CD4-positive, CD25-positive, alpha-beta regulatory T cell (primary cell): ENCODE measurements around the gene NPB. TPM values are rescaled to one million over a fixed set of nuclear protein-coding genes. Genes with fewer than 3 reads are reported as not detected.
A peak's percentile ranks its signal among the peaks of the same experiment; 100 is the strongest.

Source experiments
- ATAC-seq, 2 donors: fragments of 150-1000 bp; cut with Tn5 transposase; one replicate each; pipeline ENCODE4 v1.10.0; 2021; ENCODE audit warnings: low read depth in 2 of 2, moderate number of reproducible peaks in 2 of 2, moderate library complexity in 1 of 2
- DNase-seq, 3 donors: peaks; one replicate each; pipeline versions ENCODE4 v3.0.0 to v3.0.0-alpha.2; 2012 to 2022; ENCODE audit warnings: mixed read lengths in 1 of 3
- H3K27ac ChIP-seq: one replicate; pipeline ENCODE4 v1.7.0; 2013; ENCODE audit warnings: mild to moderate bottlenecking, low read length; ENCODE audit not compliant: insufficient read depth, poor library complexity, severe bottlenecking
- H3K27me3 ChIP-seq: one replicate; pipeline ENCODE4 v1.7.0; 2013; ENCODE audit warnings: low read length; ENCODE audit not compliant: control insufficient read depth, insufficient read depth
- H3K36me3 ChIP-seq: one replicate; pipeline ENCODE4 v1.7.0; 2013; ENCODE audit warnings: mild to moderate bottlenecking, low read length, moderate library complexity; ENCODE audit not compliant: control insufficient read depth, insufficient read depth
- H3K4me1 ChIP-seq: 2 replicates; pipeline ENCODE4 v1.7.0; 2013; ENCODE audit warnings: mild to moderate bottlenecking, low read length; ENCODE audit not compliant: insufficient read depth, control insufficient read depth, poor library complexity, severe bottlenecking
- H3K4me3 ChIP-seq: one replicate; pipeline ENCODE4 v1.7.0; 2013; ENCODE audit warnings: low read depth, mild to moderate bottlenecking, low read length, moderate library complexity
- H3K9me3 ChIP-seq, 2 experiments: 1 replicate in 1 of 2; 2 replicates in 1 of 2; pipeline ENCODE4 v1.7.0; 2013; ENCODE audit warnings: low read length in 2 of 2, mild to moderate bottlenecking in 1 of 2, moderate library complexity in 1 of 2; ENCODE audit not compliant: control insufficient read depth in 2 of 2
- H3K27ac Mint-ChIP-seq, 3 donors: one replicate each; pipeline ENCODE4 v1.8.0; 2020 to 2022; ENCODE audit warnings: mild to moderate bottlenecking in 3 of 3, mixed read lengths in 3 of 3, moderate library complexity in 2 of 3
- H3K27me3 Mint-ChIP-seq: one replicate; pipeline ENCODE4 v1.8.0; 2022; ENCODE audit warnings: mild to moderate bottlenecking, mixed read lengths
- H3K36me3 Mint-ChIP-seq: one replicate; pipeline ENCODE4 v1.8.0; 2020; ENCODE audit warnings: mixed read lengths
- H3K4me1 Mint-ChIP-seq, 4 donors: one replicate each; pipeline ENCODE4 v1.8.0; 2020 to 2022; ENCODE audit warnings: mixed read lengths in 4 of 4, mild to moderate bottlenecking in 1 of 4
- H3K4me3 Mint-ChIP-seq, 4 donors: one replicate each; pipeline ENCODE4 v1.8.0; 2020 to 2022; ENCODE audit warnings: mild to moderate bottlenecking in 4 of 4, mixed read lengths in 4 of 4, moderate library complexity in 3 of 4
- H3K9me3 Mint-ChIP-seq, 7 donors: one replicate each; pipeline ENCODE4 v1.8.0; 2020 to 2022; ENCODE audit warnings: mixed read lengths in 7 of 7, mild to moderate bottlenecking in 3 of 7, moderate library complexity in 2 of 7
- polyA plus RNA-seq, 4 donors: library from polyadenylated mRNA; unstranded; fragments of 300-500 nt; fragmentation: Illumina TruSeq; gene quantifications; one replicate each; pipeline ENCODE4 v1.2.3, GENCODE V29; 2021
- total RNA-seq: library from RNA; stranded (reverse); gene quantifications from one replicate; pipeline ENCODE4 v1.2.3, GENCODE V29; 2022

NPB gene
- total and polyA plus RNA-seq, 5 donors from 2014 or later, result 0.10 TPM; not detected in 4

DNA sequence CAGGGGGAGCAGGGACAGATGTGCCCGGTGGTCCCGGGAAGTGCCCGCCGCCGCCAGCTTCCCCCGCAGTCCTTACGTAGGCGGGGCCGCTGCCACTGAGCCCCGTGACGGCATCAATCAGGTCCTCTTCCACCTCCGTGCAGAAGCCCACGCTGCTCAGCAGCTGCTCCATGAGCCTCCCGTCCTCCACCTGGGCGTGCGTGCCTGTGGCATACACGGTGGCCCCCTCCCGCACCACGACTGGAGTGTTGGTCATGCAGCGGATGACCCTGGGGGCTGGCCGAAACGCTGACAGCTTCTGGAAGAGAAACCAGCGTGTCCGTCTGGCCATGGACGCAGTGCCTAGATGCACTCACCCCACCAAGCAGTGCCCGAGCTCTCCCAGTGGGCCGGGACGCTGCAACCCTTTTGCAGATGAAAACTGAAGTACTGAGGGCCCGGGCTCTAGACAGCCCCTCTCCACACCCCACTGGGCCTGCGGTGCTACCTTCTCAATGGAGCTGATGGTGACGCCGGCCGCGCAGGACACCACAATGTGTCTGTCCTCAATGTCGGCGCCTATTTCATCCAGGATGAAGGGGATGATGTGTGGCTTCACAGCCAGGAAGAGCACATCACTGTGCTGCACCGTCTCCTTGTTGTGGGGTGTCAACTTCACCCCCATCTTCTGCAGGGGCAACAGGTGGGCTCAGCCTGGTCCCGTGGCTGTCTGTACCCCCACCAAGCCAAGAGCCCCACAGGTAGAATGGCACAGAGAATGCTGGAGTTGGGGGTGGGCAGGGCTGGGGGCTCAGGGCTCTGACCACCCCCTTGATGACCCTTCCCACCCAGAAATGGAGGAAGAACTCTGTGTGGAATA is 33.0 kb downstream of the NPB start:
- no peak overlapping the region for H3K27ac Mint-ChIP-seq
- H3K4me1 ChIP-seq, result peaks cover 12% of the 10 kb centered on the region
- no peaks in the 10 kb centered on the region for H3K9me3 ChIP-seq
- no peak overlapping the region for H3K4me3 ChIP-seq
- peaks cover 12% of the 10 kb centered on the region for H3K27me3 Mint-ChIP-seq
- H3K27me3 ChIP-seq, result no peaks in the 10 kb centered on the region
- ATAC-seq, result no peak
- no peak for DNase-seq
- no peak overlapping the region for H3K27ac ChIP-seq
- H3K36me3 ChIP-seq, result no peaks in the 10 kb centered on the region
- H3K4me3 Mint-ChIP-seq, result peak overlapping the region in 1 of 4 donors; percentile 49
- peaks cover 0 to 1% (median 0%) of the 10 kb centered on the region in 7 donors for H3K9me3 Mint-ChIP-seq
- H3K4me1 Mint-ChIP-seq, result peaks cover 0 to 20% (median 0%) of the 10 kb centered on the region in 4 donors
- H3K36me3 Mint-ChIP-seq, result no peaks in the 10 kb centered on the region

DNA sequence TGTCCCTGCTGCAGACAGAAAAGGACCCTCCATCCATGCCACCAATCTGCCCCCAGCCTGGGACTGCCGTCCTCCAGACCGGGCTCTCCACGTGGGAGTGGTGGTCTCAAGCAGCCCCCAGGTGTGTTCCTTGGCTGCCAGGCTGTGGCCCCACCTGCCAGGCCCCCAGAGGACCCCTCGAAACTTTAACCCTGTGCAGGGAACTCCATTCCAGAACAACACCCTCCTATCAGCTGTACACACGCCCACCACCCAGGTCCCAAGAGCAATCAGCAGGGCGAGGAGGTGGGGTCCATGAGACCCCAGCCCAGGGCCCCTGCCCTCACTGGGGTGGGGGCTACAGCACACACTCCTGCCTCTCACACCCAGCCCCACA is 33.7 kb downstream of the NPB start:
- H3K4me1 ChIP-seq, result peaks cover 12% of the 10 kb centered on the region

DNA sequence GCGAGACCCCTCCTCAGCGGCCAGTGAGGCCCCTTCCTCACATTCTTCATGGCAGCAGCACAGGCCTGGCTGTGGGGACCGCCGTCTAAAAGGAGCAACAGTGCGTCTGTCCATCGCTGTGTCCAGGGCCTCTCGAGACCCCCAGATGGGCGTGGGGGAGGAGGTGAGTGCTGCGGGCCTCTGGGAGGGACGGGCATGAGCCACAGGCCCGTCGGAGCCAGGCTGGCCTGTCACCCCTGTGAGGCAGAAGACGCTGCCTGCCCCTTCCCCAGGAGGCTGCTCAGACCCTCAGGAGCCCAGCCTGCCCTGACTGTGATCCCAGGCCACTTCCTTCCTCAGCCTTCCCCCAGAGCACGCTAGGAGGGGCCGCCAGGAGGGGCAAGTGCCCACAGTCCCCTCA is 37.2 kb downstream of the NPB start:
- H3K4me3 ChIP-seq, result no peak overlapping the region
- no peaks in the 10 kb centered on the region for H3K9me3 ChIP-seq
- Mint-ChIP-seq H3K27ac (no peak overlapping the region), H3K4me3 (peak overlapping the region in 1 of 4 donors; percentile 21), H3K4me1 (peaks cover 0 to 20% (median 0%) of the 10 kb centered on the region in 4 donors), H3K9me3 (peaks cover 0 to 1% (median 0%) of the 10 kb centered on the region in 7 donors), H3K36me3 (no peaks in the 10 kb centered on the region), H3K27me3 (peaks cover 7% of the 10 kb centered on the region)
- H3K36me3 ChIP-seq, result no peaks in the 10 kb centered on the region
- H3K27ac ChIP-seq, result no peak overlapping the region
- no peak for ATAC-seq
- no peaks in the 10 kb centered on the region for H3K27me3 ChIP-seq
- H3K4me1 ChIP-seq, result peaks cover 12% of the 10 kb centered on the region
- DNase-seq, result no peak

More for the DNA sequence above, 33.7 kb downstream of the NPB start:
- DNase-seq (no peak), ATAC-seq (no peak)
- H3K9me3 Mint-ChIP-seq, result peaks cover 0 to 3% (median 0%) of the 10 kb centered on the region in 7 donors
- Histone ChIP-seq H3K27me3 (no peaks in the 10 kb centered on the region), H3K9me3 (no peaks in the 10 kb centered on the region), H3K36me3 (no peaks in the 10 kb centered on the region), H3K4me3 (no peak overlapping the region), H3K27ac (no peak overlapping the region)
- peak overlapping the region; percentile 34 to 50 (median 48) for H3K4me3 Mint-ChIP-seq
- peaks cover 0 to 20% (median 0%) of the 10 kb centered on the region in 4 donors for H3K4me1 Mint-ChIP-seq
- H3K27ac Mint-ChIP-seq, result no peak overlapping the region
- H3K27me3 Mint-ChIP-seq, result peaks cover 16% of the 10 kb centered on the region
- no peaks in the 10 kb centered on the region for H3K36me3 Mint-ChIP-seq

DNA sequence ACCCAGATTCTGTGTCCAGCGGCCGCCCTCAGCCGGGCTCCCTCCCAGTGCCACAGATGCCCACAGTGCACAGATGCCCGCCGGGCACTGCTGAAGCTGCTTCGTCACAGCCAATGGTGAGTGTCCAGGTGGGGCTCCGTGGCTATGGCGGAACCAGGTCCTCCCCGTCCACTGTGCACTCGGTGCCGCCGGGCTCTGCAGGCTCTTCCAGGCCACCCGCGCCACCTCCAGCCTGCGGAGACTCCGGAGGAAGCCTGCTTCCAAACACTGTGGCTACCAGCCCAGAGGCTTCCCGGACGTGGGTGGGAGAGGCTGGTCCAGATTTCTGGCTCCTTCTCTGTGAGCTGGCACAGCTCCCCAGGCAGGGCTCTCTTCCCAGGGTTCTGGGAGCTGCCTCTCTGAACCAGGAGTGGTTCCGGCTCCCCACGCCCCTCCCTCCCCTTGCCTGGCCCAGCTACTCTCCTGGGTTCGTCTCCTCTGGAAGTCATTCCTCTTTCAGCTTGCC is 37.9 kb downstream of the NPB start:
- H3K4me1 ChIP-seq, result peaks cover 12% of the 10 kb centered on the region
- H3K9me3 ChIP-seq, result no peaks in the 10 kb centered on the region
- peaks cover 0 to 20% (median 0%) of the 10 kb centered on the region in 4 donors for H3K4me1 Mint-ChIP-seq
- no peak overlapping the region for H3K27ac Mint-ChIP-seq
- H3K36me3 Mint-ChIP-seq, result no peaks in the 10 kb centered on the region
- H3K36me3 ChIP-seq, result no peaks in the 10 kb centered on the region
- H3K27me3 ChIP-seq, result no peaks in the 10 kb centered on the region
- H3K4me3 Mint-ChIP-seq, result peak overlapping the region in 1 of 4 donors; percentile 36
- no peak overlapping the region for H3K4me3 ChIP-seq
- H3K27ac ChIP-seq, result no peak overlapping the region
- DNase-seq (no peak), ATAC-seq (no peak)
- H3K9me3 Mint-ChIP-seq, result peaks cover 0 to 1% (median 0%) of the 10 kb centered on the region in 7 donors
- peaks cover 7% of the 10 kb centered on the region for H3K27me3 Mint-ChIP-seq

DNA sequence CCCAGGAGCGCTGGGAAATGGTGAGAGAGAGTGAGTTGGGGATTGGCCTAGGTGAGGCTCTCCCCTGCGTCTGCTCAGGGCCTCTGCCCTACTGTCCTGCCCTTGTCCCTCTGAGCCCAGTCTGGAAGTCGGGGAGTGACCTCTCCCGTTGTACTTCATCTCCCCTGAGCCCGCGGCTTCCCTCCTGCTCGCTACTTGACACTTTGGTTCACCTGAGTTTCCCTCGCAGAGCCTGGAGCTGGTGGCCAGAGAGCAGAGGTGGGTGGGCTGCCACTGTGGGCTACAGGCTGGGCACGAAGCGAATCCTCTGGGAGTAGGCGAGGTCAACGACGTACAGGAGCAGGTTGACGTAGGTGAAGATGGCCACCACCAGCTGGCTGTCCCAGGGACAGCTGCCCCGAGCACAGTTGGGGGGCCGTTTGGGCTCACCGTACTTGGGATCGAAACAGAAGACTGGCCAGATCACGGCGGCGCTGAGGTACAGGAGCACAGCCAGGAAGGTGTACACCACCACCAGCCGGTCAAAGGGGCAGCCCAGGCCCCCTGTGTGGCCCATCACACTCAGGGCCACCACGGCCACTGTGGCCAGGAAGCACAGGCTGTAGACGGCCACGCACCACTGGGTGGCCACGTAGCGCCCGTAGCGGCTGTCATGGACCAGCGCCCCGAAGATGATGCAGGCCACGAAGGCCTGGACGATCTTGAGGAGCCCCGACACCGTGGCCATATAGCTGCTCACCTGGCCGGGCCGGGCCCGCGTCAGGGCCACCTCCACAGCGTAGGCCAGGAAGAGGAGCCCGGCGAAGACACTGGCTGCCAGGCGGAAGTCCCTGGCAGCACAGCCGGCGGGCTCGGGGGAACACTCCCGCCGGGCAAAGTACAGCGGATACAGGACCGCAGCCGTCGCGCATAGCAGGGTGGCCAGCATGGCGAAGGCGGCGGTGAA is 38.8 kb downstream of the NPB start:
- DNase-seq, result no peak
- Mint-ChIP-seq H3K27me3 (peaks cover 7% of the 10 kb centered on the region), H3K9me3 (peaks cover 0 to 1% (median 0%) of the 10 kb centered on the region in 7 donors), H3K4me1 (peaks cover 0 to 17% (median 0%) of the 10 kb centered on the region in 4 donors), H3K27ac (no peak overlapping the region), H3K36me3 (no peaks in the 10 kb centered on the region), H3K4me3 (peak overlapping the region in 1 of 4 donors; percentile 36)
- Histone ChIP-seq H3K4me3 (no peak overlapping the region), H3K27ac (no peak overlapping the region), H3K36me3 (no peaks in the 10 kb centered on the region), H3K4me1 (peaks cover 12% of the 10 kb centered on the region), H3K9me3 (no peaks in the 10 kb centered on the region), H3K27me3 (no peaks in the 10 kb centered on the region)
- no peak for ATAC-seq

DNA sequence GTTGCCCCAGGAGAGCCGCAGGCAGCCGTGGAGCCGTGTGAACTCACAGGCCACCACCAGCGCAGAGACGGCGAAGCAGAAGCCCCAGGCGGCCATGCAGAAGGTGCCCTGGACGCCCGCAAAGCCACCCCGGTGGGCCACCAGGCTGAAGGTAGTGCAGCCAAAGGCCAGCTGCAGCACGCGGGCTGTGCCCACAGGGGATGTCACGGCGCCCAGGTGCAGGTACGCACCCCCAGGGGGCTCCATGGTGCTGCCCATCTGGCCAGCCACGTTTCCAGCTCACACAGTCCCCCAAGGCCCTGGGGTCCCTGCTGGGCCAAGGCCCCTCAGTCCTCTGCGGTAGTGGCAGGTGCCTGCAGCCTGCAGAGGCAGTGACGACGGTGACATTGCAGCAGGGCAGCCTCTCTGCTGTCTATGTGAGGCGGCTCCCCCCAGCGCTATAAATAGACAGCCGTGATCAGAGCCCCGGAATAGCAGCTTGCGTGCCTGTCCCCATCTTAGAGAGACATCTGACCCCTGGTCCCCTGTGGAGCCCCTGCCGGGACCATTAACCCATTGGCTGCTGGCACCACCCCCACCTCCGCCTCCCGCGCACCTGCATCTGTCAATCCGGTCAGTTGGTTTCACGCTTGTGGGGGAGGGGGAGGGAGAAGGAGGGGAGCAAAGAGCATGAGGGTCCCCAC is 39.6 kb downstream of the NPB start:
- DNase-seq (no peak), ATAC-seq (no peak)
- Histone ChIP-seq H3K4me1 (peaks cover 10% of the 10 kb centered on the region), H3K27me3 (no peaks in the 10 kb centered on the region), H3K4me3 (no peak overlapping the region), H3K9me3 (no peaks in the 10 kb centered on the region), H3K36me3 (no peaks in the 10 kb centered on the region), H3K27ac (no peak overlapping the region)
- Mint-ChIP-seq H3K27ac (no peak overlapping the region), H3K27me3 (peaks cover 7% of the 10 kb centered on the region), H3K4me1 (peaks cover 0 to 11% (median 0%) of the 10 kb centered on the region in 4 donors), H3K36me3 (no peaks in the 10 kb centered on the region), H3K9me3 (peaks cover 0 to 1% (median 0%) of the 10 kb centered on the region in 7 donors), H3K4me3 (no peak overlapping the region)

DNA sequence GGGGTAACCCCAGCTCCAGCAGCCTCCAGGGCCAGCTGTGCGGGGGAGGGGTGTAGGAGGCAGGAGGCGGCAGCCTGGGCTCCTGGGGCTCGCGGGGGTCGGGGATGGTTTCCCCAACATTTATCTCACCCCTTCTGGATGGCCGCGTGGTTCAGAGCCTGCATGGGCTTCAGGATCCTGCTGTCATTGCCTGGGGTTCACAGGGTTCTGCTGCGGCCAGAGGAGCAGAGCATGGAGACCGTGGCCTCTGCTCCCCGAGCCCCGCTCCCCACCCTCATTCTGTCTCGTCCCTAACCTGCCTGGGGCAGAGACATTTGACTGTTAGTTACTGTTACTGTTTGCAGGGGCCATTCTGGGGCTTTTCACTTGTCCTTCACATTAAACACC is 40.1 kb downstream of the NPB start:
- Mint-ChIP-seq H3K36me3 (no peaks in the 10 kb centered on the region), H3K4me1 (peaks cover 0 to 10% (median 0%) of the 10 kb centered on the region in 4 donors), H3K4me3 (no peak overlapping the region), H3K27me3 (peaks cover 7% of the 10 kb centered on the region), H3K27ac (no peak overlapping the region), H3K9me3 (peaks cover 0 to 1% (median 0%) of the 10 kb centered on the region in 7 donors)
- no peak for DNase-seq
- Histone ChIP-seq H3K9me3 (no peaks in the 10 kb centered on the region), H3K4me1 (peaks cover 5% of the 10 kb centered on the region), H3K27ac (no peak overlapping the region), H3K4me3 (no peak overlapping the region), H3K36me3 (no peaks in the 10 kb centered on the region), H3K27me3 (no peaks in the 10 kb centered on the region)
- ATAC-seq, result no peak
